Keratinocyte (primary cell): ENCODE data around the gene ENO2.
A peak's percentile ranks its signal among the peaks of the same experiment; 100 is the strongest.

Experiments used
- CTCF ChIP-seq, 3 experiments: IDR thresholded peaks in 1 of 3; conservative IDR thresholded peaks in 1 of 3; optimal IDR thresholded peaks in 1 of 3; 2 replicates in 2 of 3; 3 replicates in 1 of 3; pipeline versions ENCODE3 to v1.5.1; 2011; ENCODE audit warnings: low read length in 3 of 3, mild to moderate bottlenecking in 3 of 3, moderate library complexity in 2 of 3, control low read depth in 1 of 3, inconsistent platforms in 1 of 3; ENCODE audit not compliant: insufficient read depth in 2 of 3; ENCODE audit errors: extremely low read depth in 1 of 3
- EZH2 ChIP-seq: IDR thresholded peaks from one replicate; pipeline ENCODE4 v1.6.1; 2012; ENCODE audit warnings: inconsistent platforms, mild to moderate bottlenecking, low read length, moderate library complexity

GRCh38 chr12:6950401-6950801 lies 36.0 kb downstream of the ENO2 start:
- peak in 1 of 3 experiments; percentile 22 for TF ChIP-seq CTCF (optimal IDR thresholded peaks at IDR 0.05 in 1 of 3, IDR thresholded peaks at IDR 0.05 in 1 of 3, conservative IDR thresholded peaks at IDR 0.05 in 1 of 3; ENCODE audit: extremely low read depth in 1 of 3, insufficient read depth in 2 of 3, low read length in 3 of 3)
- TF ChIP-seq EZH2: no peak
